HEK293T (cell line): ENCODE results near the gene ZNF692.

Source experiments
- CTCF ChIA-PET: fragments of 350-600 bp; formaldehyde crosslinking; extraction: SDS; loops from one replicate; lab custom pipeline; 2021; ENCODE audit warnings: antibody characterized with exemption, inconsistent platforms; lab: Yijun Ruan, JAX
- POLR2A ChIA-PET: fragments of 350-600 bp; formaldehyde crosslinking; extraction: SDS; loops from one replicate; lab custom pipeline; 2020; ENCODE audit warnings: antibody characterized with exemption, inconsistent platforms; lab: Yijun Ruan, JAX
- DNase-seq: peaks from one replicate; pipeline ENCODE4 v3.0.0; 2012; ENCODE audit warnings: mixed read lengths; ENCODE audit errors: extremely low spot score
- ARNT ChIP-seq: fragments of 450-650 bp; IDR thresholded peaks from 2 replicates; pipeline ENCODE4 v1.6.1; 2017; ENCODE audit warnings: mild to moderate bottlenecking
- BHLHE40 ChIP-seq: fragments of 450-650 bp; IDR thresholded peaks from 2 replicates; pipeline ENCODE4 v1.6.1; 2016; ENCODE audit warnings: mild to moderate bottlenecking, moderate library complexity, borderline replicate concordance
- CTBP1 ChIP-seq: fragments of 450-650 bp; IDR thresholded peaks from 2 replicates; pipeline ENCODE4 v1.6.1; 2016; ENCODE audit warnings: borderline replicate concordance
- ELF4 ChIP-seq: fragments of 450-650 bp; IDR thresholded peaks from 2 replicates; pipeline ENCODE4 v1.6.1; 2017; ENCODE audit warnings: antibody characterized with exemption
- FOXA1 ChIP-seq: fragments of 450-650 bp; IDR thresholded peaks from 2 replicates; pipeline ENCODE4 v1.6.1; 2016; ENCODE audit warnings: mild to moderate bottlenecking
- FOXK2 ChIP-seq: fragments of 450-650 bp; IDR thresholded peaks from 2 replicates; pipeline ENCODE4 v1.6.1; 2016; ENCODE audit warnings: mild to moderate bottlenecking
- FOXM1 ChIP-seq: fragments of 450-650 bp; IDR thresholded peaks from 2 replicates; pipeline ENCODE4 v1.6.1; 2017; ENCODE audit warnings: mild to moderate bottlenecking, borderline replicate concordance
- HDGF ChIP-seq: fragments of 450-650 bp; IDR thresholded peaks from 2 replicates; pipeline ENCODE4 v1.6.1; 2017; ENCODE audit warnings: antibody characterized with exemption, borderline replicate concordance
- L3MBTL2 ChIP-seq: fragments of 450-650 bp; conservative IDR thresholded peaks from 2 replicates; pipeline ENCODE4 v1.6.1; 2016; ENCODE audit warnings: mild to moderate bottlenecking
- LEF1 ChIP-seq: fragments of 450-650 bp; IDR thresholded peaks from 2 replicates; pipeline ENCODE4 v1.6.1; 2017; ENCODE audit warnings: mild to moderate bottlenecking, borderline replicate concordance
- NFRKB ChIP-seq: fragments of 450-650 bp; IDR thresholded peaks from 2 replicates; pipeline ENCODE4 v1.6.1; 2016; ENCODE audit warnings: mild to moderate bottlenecking, moderate library complexity
- PKNOX1 ChIP-seq: fragments of 450-650 bp; IDR thresholded peaks from 2 replicates; pipeline ENCODE4 v1.6.1; 2016
- SP1 ChIP-seq: fragments of 450-650 bp; IDR thresholded peaks from 2 replicates; pipeline ENCODE4 v1.6.1; 2017
- SUZ12 ChIP-seq: fragments of 450-650 bp; IDR thresholded peaks from 2 replicates; pipeline ENCODE4 v1.6.1; 2016; ENCODE audit warnings: mild to moderate bottlenecking
- TARDBP ChIP-seq: fragments of 450-650 bp; IDR thresholded peaks from 2 replicates; pipeline ENCODE4 v1.6.1; 2016
- ZNF384 ChIP-seq: fragments of 450-650 bp; IDR thresholded peaks from 2 replicates; pipeline ENCODE4 v1.6.1; 2016

Gene ZNF692

GRCh38 chr1:248850536-248851251, 8.2 kb downstream of the ZNF692 start:
- CTCF ChIA-PET = no interaction called here
- POLR2A ChIA-PET = interaction anchor here (0.8 kb wide), 1 partner anchor 13 kb away, joined by 3 read pairs; the partner anchor contains the start of gene ZNF672
- TF ChIP-seq SP1 (no peak), BHLHE40 (no peak), TARDBP (no peak), NFRKB (no peak), CTBP1 (no peak), LEF1 (no peak), FOXM1 (no peak), FOXK2 (no peak)
- no peak for DNase-seq

GRCh38 chr1:248850124-248850523, 8.8 kb downstream of the ZNF692 start:
- POLR2A ChIA-PET = no interaction called here
- TF ChIP-seq ARNT (no peak), SP1 (no peak), ELF4 (no peak), BHLHE40 (no peak), FOXA1 (no peak), LEF1 (no peak), ZNF384 (no peak)
- CTCF ChIA-PET = no interaction called here
- DNase-seq = no peak

- TF ChIP-seq HDGF = no peak
- no peak for TF ChIP-seq SP1
- no peak for TF ChIP-seq TARDBP
- TF ChIP-seq PKNOX1 = no peak
- no peak for TF ChIP-seq LEF1
- TF ChIP-seq ARNT = no peak
- TF ChIP-seq FOXA1 = no peak
- TF ChIP-seq ZNF384 = no peak
- no peak for TF ChIP-seq ELF4
- TF ChIP-seq FOXM1 = no peak
- TF ChIP-seq L3MBTL2 = no peak
- TF ChIP-seq SUZ12 = no peak
- no peak for TF ChIP-seq FOXK2
- no peak for TF ChIP-seq NFRKB
- no peak for TF ChIP-seq BHLHE40
- no peak for TF ChIP-seq CTBP1
- ChIA-PET CTCF (no interaction called here), POLR2A (no interaction called here)
Observed at GRCh38 chr1:248849637-248850036, 9.2 kb downstream of the ZNF692 start.

GRCh38 chr1:248849152-248849551, 9.7 kb downstream of the ZNF692 start:
- ChIA-PET CTCF (no interaction called here), POLR2A (no interaction called here)
- no peak for DNase-seq
- TF ChIP-seq NFRKB (no peak), TARDBP (no peak), FOXM1 (no peak), FOXA1 (no peak), BHLHE40 (no peak), HDGF (no peak), ELF4 (no peak), PKNOX1 (no peak), SUZ12 (no peak), ARNT (no peak)

More at GRCh38 chr1:248849637-248850036, 9.2 kb downstream of the ZNF692 start:
- no peak for DNase-seq

- CTCF ChIA-PET = no interaction called here
- DNase-seq = no peak
- POLR2A ChIA-PET = no interaction called here
- TF ChIP-seq ZNF384 (no peak), CTBP1 (no peak), PKNOX1 (no peak)
Observed at GRCh38 chr1:248848602-248849001, 10.3 kb downstream of the ZNF692 start.

GRCh38 chr1:248847956-248848561, 10.8 kb downstream of the ZNF692 start:
- POLR2A ChIA-PET = no interaction called here
- CTCF ChIA-PET = no interaction called here
- DNase-seq = no peak
- TF ChIP-seq FOXA1 = no peak
- no peak for TF ChIP-seq FOXM1
- no peak for TF ChIP-seq HDGF
- no peak for TF ChIP-seq TARDBP
- TF ChIP-seq PKNOX1 = no peak
- no peak for TF ChIP-seq CTBP1
- no peak for TF ChIP-seq BHLHE40
- TF ChIP-seq ZNF384 = no peak
- TF ChIP-seq NFRKB = no peak
- no peak for TF ChIP-seq FOXK2
